Activated naive CD4-positive, alpha-beta T cell treated with anti-CD3 and anti-CD28 coated beads, Interleukin-2, amount 50 U/mL, for 16 hours (primary cell): ENCODE measurements around the gene AKT2.

ENCODE experiments used
- DNase-seq: peaks from one replicate; pipeline ENCODE4 v3.0.0-alpha.2; 2020

The AKT2 gene

DNA sequence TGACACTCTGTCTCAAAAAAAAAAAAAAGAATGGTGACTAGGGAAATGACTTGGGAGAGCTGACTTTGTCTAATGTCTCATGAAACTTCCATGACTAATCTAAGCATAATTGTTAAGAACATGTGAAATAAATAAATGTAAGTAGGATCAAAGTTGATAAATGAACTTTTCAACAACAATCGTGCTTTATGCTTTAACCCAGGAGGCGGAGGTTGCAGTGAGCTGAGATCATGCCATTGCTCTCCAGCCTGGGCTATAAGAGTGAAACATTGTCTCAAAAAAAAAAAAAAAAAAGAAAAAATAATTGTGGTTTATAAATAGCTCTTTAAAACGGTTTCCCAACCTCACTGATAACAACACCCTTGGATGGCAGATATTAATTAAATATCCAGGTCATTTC is 12.9 kb upstream of the AKT2 start:
- DNase-seq: no peak

DNA sequence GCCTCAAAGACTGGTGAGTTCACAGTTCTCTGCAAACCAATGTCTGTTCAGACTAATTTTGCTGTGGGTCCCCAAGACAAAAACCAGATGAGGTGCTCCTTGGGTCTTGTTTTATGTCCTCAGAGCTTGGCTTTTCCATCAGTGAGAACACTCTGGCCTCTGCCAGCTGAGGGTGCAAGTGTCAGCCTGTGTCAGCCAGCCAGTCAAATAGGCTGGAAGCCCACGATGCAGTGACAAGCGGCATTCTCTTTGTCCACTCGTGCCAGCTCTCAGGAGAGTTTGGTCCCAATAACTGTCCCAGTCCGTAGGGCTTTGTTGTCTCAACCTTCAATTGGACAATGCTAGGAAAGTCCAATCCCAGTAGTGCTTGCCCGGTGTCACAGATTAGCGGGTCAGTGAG is 9.4 kb upstream of the AKT2 start:
- DNase-seq: no peak

DNA sequence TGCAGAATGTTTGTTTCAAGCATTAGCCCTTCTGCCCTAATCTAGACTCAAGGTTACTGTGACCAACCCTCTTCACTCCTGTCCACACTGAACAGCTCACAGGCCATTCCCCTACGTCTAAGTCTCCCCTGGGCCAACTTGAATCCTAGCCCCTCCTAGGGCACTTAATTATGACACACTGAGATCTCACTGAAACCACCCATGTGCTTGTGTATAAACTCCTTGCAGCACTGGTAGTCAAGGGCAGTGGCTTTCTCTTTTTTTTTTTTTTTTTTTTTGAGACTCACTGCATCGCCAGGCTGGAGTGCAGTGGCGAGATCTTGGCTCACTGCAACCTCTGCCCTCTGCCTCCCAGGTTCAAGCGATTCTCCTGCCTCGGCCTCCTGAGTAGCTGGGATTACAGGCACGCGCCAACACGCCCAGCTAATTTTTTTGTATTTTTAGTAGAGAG is 1.9 kb upstream of the AKT2 start:
- DNase-seq: no peak

DNA sequence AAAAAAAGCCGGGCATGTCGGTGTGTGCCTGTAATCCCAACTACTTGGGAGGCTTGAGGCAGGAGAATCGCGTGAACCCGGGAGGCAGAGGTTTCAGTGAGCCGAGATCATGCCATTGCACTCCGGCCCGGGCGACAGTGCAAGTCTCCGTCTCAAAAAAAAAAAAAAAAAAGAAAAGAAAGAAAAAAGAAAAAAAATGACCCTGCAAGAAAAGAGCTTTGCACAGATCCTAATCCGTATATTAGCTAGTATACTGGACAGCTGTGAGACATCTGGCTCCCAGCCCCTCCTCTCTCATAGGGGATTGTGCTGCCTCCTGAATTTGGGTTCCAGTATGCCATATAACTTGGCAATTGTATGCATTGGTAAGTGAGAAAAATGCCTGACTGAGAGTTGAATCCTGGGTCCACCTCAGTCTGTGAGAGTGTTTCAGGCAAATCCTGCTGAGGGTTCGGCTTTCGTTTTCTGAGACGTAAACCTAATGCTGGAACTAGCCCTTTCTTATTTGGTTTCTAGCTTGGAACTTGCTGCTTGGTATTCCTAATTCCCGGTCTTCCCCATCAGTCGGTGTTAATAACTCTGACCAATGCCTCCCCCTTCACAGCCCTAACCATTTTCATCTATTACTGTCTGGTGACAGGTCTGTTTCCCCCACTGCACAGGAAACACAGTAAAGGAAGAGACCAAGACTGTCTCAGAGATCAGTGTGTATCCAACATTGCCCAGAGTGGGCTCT is 1.3 kb upstream of the AKT2 start:
- DNase-seq: no peak

DNA sequence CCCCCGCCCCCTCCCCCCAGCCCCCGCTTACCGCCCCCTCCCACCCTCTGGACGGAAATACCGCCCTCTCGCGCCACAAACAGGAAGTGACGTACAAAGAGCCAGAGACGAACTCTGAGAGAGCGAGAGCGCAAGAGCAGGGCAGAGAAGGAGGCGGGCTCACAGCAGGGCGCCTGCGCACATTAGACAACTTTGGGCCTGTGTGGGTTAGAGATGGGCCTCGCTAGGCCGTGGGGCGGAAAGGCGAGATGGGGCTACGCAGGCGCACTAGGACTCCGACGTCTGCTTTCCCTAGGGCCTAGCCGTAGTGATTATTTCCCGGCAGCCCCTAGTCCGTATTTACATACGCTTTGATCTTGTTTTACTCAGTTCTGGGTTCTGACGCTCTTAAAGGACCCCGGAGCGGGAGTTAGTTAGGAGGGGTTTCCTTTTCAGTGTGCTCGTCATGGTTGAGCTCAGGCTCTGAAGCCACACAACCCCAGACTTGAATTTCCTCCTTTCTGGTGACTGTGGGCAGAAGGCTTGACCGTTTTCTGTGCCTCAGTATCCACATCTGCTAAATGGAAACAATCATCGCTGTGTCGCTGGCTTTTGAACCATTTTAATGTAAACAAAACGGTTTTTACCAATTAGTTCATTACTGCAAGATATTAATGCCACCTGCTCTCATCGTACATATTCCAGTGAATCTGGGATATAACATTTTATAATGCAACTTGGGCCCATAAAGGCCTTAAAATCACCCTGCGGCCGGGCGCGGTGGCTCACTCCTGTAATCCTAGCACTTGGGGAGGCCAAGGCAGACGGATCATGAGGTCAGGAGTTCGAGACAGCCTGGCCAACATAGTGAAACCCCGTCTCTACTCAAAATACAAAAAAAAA is 449 bp upstream of the AKT2 start:
- DNase-seq: peak; percentile 98

DNA sequence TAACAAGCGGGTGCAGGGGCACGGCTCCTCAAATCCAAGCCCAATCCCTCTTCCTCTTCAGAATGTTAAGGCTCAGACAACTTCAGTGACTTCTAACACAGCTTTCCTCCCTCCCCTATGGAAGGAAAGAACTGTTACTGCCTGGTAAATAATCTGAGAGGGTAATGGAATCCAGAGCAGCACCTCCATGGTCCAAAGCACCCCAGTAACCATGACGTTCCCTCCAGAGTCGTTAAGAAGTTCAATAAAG is 969 bp downstream of the AKT2 start:
- DNase-seq: no peak

DNA sequence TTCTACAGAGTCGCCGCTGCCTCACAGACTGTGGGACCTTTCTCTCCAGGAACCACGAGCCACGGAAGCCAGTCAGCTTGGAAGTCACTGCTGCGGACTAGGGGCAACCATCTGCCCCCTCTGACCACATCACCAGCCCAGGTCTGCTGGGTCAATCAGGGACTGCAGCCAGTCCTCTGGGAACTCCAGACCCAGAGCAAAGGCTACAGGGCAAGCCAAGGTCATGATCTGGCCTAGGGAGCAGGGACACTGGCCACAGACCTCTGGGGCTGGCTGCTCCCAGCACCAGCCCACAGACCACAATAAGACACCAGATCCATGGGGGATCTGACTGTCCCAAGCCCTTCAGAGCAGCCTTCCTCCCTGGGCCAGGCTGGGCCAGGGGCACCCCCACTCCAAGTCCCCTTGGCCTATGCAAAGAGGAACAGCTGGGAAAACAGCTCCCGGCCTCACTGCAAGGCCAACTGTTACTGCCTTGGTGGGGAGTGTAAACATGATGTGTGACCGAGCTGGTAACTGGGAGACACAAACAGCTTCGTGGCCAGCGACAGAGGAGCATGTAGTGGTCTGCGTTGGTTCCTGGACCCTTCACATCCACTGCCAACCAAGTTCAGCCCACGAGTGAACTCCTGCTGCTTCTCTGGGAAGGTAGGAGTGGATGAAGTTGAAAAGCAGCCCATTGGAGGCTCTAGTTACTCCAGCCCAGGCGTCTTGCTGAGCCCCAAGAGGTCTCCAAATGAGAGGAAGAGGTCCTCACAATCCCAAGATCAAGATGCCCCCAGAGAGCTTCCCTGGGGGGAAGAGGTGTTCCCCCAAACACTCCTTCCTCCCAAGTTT is 1.5 kb downstream of the AKT2 start:
- no peak for DNase-seq

DNA sequence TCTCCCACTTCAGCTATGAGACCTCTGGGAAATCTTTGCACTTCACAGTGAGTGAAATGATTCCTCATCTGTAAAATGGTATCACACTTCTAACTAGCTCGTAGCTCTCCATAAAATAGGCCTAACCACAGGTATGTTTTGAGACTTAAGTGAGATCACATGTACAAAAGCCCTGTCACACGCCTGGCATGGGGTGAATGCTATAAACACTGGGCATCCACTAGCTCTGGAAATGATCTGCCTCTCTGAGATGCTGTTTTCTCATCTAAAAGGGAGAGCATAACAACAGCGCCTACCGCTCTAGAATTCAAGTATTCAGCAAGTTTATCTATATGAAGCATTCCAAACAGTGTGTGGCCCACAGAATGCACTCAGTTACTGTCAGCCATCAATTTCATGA is 2.2 kb downstream of the AKT2 start:
- no peak for DNase-seq

DNA sequence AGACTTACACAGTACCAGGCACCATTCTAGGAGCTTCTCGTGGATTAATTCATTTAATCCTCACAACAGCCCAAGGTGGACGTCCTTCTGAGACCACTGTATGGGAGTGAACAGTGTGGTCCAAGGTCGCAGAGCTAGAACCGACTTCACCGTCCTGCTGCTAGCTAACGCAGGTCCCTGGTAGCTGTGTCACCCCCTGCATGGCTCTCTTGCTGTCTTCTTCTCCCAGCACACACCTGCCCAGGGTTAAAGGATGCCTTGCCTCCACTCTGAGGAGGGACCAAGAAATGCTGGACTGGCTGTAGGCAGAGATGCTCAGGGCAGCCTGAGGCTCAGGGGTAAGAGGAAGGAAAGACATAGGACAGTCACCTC is 3.0 kb downstream of the AKT2 start:
- no peak for DNase-seq

DNA sequence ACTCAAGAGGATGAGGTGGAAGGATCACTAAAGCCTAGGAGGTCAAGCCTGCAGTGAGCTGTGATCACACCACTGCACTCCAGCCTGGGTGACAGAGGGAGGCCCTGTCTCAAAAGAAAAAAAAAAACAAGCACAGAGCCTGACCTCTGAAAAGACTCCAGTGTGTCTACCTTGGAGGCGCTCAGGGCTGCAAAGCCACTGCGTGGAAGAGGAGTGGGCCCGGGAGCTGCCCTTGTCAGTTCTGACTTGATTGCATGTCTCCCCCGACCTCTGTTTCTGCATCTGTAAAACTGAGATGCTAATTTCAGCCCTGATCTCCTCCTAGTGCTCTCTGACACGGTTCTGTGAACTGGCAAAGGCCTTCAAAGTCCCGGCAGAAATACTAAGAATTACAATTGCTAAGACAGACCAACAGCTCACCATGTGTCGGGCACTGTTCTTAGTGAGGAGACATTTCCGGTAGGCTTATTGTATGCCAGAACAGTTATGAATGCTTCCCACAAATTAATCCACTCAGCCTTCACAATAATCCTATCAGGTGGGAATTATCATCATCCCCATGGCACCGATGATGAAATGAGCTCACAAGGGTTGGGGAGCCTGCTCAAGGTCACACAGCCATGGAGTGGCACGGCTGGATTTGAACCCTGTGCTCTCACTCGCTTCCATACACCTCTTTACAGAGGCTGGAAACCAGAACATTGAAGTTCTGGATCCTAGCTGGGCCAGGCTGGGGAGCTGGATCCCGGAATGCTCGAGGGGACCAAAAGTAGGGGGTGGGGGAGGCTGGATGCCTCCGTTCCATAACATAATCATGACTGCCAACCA is 3.5 kb downstream of the AKT2 start:
- no peak for DNase-seq

DNA sequence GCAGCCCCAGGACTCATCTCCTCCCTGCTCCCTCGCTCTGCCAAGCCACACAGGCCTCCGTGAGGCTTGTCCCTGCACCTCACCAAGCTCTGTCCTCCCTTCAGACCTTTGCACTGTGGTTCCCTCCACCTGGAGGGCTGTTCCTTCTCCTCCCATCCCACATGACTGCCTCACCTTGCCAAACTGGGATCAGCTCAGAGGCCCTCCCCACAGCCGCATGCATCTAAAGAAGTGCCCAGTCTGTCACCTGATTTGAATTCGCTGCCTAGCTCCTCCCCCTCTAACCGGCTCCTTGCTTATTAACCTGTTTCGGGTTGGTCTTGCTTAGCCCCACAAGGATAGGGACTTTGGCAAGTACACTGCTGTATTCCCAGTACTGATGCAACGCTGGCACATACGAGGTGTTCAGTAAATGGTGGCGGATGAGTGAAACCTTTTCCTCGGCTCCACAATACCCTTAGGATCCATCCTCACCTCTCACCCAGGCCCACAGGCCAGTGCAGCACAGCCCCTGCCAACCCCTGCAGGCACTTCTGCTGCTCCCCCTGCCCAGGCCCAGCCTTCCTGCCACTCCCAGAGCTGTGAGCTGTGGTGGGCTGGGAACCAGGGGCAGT is 4.4 kb downstream of the AKT2 start:
- no peak for DNase-seq

DNA sequence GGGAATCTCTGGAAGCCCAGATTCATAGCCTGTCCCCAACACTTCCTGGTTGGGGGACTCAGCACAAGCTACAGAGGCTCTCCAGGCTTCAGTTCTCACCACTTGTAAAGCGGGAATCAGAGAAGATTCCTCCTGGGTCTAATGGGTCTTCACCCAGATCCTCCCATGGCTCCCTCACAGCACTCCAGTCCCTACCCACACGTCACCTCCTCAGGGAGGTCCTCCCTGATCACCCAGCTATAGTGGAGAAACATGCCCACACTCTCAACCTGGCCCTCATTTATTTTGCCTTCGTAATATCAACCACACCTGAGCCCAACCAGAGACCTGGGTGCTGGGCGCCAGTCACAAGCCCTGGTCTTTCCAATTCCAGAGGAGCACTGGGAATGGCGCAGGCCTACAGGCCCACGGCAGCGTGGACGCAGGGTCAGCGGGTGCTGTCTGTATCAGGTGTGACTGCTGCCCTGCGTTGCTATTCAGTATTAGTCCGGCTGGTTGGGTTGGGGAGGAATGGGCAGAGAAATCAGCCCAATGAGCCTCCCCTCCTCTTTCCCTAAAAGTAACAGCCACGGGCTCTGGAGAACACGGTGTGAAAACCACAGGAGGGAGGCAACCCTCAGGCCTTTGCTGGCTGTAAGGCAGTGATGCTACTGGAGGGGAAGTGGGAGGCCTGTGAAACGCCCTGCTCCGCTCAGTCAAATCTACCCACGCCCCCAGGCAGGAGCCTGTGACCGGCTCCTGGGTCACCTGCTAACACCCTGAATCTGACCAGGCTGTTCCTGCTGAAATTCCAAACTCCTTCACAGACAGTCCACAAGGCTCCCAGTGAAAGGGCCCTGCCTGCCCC is 5.2 kb downstream of the AKT2 start:
- no peak for DNase-seq

DNA sequence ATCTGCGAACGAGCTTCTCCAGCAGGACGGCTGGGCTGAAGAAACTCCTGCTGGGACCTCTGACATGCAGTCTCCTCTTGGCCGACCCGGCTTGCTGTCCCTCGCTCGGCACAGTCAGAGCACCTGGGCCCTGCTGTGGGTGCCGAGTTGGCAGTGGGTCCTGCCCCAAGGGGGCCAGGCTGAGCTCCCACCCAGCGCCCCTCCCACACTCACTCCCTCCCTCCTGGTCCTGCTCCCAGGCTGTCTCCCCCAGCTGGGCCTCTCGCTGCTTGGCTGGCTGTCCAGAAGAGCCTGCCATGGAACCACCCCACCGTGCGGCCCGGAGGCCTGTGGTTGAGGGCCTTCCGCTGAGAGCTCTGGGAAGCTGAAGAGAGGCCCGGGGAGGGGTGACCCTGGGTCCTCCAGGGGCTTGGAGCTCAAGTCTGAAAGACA is 6.0 kb downstream of the AKT2 start:
- no peak for DNase-seq

DNA sequence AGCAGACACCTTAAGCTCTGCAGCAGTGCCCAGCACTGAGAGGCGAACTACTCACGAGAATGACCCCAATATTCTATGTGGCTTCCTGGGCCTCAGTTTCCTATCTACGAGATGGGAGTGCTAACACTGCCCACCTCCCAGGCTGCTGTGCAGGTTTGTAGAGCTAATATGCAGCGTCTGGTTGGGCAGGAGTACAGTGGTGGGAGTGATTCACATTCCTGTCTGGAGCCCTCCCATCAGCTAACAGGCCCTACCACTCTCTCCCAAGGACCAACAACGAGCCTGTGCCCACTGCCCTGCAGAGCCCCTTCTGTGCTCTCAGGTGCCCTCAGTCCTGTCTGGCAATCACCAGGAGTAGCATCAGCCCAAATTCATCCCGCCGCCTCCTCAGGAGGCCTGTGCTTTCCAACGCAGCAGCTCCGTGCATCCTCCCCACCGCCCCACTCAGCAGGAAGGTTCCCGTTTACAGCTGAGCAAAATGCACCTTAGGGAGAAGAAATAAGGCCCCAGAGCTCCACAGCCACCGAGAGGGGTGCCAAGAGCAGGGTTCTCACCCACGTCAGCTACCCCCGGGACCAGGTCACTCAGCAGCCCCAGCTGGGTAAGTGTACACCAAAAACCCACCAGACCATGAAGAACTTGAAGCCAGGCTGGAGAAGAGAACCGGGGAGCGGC is 6.6 kb downstream of the AKT2 start:
- no peak for DNase-seq

DNA sequence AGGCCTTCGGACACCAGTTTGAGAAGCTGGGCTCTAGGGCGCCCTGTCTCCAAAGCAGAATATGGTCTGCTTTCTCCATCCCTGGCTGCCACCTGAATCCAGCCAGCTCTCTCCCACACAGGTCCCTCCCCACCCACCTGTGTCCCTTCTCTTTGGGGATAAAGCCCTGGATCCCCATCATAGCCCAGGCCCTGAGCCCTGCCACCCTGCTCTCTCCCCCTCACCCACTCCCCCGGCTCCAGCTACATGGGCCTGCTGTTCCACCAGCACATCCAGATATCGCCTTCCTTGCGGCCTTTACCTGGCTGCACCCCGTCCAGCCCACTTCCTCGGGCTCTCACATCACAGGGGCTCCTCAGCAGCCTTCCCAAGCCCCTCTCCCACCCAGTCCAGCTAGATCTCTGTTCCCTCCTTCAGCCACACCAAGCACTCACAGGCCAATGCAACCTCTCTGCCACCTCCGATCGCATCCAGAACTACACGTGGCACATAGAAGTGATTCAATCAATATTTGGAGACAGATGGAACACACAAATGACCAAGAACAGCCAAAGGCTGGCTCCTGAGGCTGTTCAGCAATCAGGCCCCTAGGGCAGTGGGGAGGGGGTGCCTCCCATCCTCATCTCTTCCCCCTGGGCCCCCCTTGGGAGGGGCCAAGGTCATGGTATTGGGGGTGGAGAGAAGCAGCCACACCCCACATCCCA is 7.6 kb downstream of the AKT2 start:
- no peak for DNase-seq

DNA sequence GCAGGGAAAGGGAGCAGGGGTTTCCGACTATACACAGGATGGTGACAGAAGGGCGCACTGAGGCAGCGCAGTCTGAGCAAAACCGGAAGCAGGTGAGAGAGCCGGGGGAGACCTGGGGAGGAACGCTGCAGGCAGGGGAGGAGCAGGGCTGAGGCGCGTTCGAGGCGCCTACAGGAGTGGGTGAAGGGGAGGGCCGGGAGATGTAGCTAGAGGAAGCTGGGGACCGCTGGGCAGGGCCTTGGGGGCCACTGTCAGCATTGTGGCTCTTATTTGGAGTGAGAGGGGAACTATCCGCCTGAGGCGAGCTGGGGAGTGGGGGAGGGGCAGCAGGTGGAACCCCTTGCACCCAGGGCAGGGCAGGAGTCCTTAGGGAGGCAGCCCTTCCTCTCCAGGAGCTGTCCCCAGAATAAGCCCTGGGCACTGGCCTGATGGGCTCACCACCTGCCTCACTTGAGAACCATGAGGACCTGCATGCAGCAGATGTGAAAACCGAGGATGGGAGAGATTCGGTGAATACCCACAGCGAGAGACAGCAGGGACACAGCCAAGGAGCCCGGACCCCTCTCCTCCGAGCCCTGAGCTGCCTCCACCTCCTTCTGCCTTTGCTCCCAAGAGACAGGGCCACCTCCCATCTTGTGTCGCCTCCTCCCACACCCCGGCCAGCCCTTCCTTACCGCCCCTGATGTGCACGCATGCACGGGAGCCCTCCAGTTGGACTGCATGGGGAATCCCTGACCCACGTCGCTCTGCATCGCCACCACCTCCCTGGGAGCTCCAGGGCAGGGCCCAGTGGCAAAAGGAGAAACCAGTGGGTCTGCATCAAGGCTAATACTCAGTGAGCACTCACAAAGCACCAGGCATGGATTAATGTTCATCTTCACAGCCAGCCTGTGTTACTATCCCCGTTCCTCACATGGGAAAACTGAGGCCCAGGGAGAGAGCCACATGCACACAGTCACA is 10.3 kb downstream of the AKT2 start:
- peak; percentile 30 for DNase-seq

DNA sequence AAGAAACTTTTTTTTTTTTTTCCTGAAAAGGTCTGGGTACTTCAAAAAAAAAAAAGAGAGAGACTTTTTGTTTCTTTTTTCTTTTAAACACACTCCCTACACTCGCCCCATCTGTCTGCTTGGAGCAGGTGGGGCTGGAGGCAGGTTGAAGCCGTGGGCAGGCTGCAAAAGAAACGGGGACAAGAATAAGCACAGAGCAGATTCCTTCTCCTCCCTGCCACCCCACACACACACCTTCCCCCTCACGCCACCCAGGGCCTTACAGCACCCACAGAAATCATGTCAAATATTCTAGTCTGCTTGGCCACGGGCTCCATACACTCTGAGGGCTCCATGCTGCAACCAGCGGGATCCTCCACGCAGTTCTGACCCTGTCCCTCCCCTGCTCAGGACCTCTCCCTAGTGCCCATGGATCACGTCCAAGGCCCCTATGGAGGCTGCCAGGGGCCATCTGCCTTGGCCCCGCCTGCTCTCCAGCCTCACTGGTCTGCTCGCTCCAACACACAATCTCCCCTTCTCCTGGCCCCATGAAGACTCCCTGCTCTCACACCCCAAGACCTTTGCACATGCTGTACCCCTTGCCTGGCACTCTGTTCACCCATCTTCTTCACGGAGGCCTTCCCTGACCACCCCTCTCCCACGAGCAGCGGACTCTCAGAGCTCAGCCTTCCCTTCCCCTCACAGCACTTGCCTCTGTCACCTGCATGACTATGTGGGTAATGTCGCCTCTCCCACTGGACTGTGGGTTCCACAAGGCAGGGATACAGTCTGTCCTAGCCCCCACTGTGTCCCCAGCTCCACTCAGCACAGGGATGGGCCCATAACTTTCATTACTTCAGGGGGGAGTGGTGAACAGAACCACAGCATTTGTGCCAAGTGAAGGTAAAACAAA is 11.4 kb downstream of the AKT2 start:
- DNase-seq: no peak

DNA sequence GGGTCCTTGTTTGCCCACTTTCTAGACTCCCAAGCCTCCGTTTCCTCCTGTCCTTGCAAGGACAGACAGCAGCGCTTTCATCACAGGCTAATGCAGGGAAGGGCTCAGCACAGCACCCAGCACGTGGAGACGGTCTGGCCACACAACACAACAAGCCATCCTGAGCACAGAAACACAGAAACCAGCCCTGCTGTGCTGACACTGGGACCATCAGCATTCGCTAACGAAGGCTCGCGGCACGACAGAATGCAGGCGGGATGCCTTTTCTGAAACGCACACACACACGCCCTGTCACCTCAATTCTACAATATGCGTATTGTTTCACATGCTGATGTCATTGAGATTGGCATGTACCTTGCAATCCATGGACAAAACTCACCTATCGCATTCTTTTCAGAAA is 12.9 kb downstream of the AKT2 start:
- DNase-seq: no peak
